ENCODE data around the gene DIO1. TPM values are rescaled to one million over a fixed set of nuclear protein-coding genes. Genes with fewer than 3 reads are reported as not detected.

Gene DIO1
- total RNA-seq, 1 experiment from 2014 or later = not detected

DNA sequence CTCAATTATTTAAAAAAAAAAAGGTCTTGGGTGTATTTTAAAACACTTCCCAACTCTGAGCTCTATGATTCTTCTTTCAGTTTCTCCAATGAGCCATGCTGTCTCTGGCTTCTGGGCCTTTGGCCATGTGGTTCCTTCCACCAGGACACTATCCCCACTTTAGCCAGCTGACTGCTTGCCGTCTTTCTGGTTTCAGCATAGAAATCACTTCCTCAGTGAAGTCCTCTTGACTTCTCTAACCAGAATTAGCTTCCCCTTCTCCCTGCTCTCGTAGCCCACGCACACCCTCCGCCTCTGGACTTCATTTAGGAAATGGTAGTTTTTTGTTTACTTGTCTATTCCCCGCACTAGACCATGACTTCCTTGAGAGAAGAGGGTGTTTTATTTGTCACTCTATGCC, 1.1 kb upstream of the DIO1 start:
- no peak overlapping the region for H3K27ac Mint-ChIP-seq
- no peaks in the 10 kb centered on the region for H3K36me3 Mint-ChIP-seq
- CTCF ChIA-PET = interaction anchor here (0.8 to 1.4 kb wide), 5 partner anchors 14 to 89 kb away, joined by 3 to 4 read pairs (median 4); partner anchors contain the start of genes IFT25 and LRRC42
- peaks cover 19% of the 10 kb centered on the region for H3K27me3 Mint-ChIP-seq (ENCODE audit: low read depth)
- TF ChIP-seq, protein P1, sequence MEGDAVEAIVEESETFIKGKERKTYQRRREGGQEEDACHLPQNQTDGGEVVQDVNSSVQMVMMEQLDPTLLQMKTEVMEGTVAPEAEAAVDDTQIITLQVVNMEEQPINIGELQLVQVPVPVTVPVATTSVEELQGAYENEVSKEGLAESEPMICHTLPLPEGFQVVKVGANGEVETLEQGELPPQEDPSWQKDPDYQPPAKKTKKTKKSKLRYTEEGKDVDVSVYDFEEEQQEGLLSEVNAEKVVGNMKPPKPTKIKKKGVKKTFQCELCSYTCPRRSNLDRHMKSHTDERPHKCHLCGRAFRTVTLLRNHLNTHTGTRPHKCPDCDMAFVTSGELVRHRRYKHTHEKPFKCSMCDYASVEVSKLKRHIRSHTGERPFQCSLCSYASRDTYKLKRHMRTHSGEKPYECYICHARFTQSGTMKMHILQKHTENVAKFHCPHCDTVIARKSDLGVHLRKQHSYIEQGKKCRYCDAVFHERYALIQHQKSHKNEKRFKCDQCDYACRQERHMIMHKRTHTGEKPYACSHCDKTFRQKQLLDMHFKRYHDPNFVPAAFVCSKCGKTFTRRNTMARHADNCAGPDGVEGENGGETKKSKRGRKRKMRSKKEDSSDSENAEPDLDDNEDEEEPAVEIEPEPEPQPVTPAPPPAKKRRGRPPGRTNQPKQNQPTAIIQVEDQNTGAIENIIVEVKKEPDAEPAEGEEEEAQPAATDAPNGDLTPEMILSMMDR (IDR thresholded peaks at IDR 0.05) = no peak
- TF ChIP-seq NR1H2 (CRISPR knock-in tag; IDR thresholded peaks at IDR 0.05) (no peak), GTF2I (CRISPR knock-in tag; conservative IDR thresholded peaks at IDR 0.05) (no peak)
- DNase-seq (ENCODE audit: low spot score) = no peak
- POLR2A ChIA-PET = no interaction called here
- H3K4me1 Mint-ChIP-seq = peaks cover 10% of the 10 kb centered on the region
- H3K9me3 Mint-ChIP-seq = no peaks in the 10 kb centered on the region
- no peak overlapping the region for H3K4me3 Mint-ChIP-seq
- no peak for ATAC-seq

DNA sequence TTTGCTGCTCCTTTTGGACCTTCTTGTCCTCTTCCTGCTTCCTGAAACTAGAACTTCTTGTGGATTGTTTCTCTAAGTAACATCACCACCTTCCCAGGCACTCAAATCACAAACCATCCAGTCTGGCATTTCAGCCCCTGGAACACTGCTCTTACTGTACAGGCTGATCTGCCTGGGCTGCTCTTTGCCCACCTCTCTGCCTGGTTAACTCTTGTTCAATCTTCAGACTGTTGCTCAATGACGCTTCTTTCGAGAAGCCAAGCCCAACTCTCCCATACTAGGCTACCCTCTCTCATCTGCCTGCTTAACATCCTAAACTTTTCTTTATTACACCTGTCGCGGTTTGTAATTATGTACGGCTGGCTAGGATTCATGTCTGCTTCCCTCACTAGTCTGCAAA, 657 bp downstream of the DIO1 start:
- Mint-ChIP-seq H3K9me3 (no peaks in the 10 kb centered on the region), H3K36me3 (no peaks in the 10 kb centered on the region), H3K4me3 (no peak overlapping the region), H3K27me3 (ENCODE audit: low read depth) (peaks cover 19% of the 10 kb centered on the region), H3K4me1 (peaks cover 10% of the 10 kb centered on the region), H3K27ac (no peak overlapping the region)
- ChIA-PET CTCF (interaction anchor here (0.8 kb wide), 1 partner anchor 34 kb away, joined by 3 read pairs; no protein-coding TSS in a partner anchor), POLR2A (no interaction called here)
- no peak for ATAC-seq
- no peak for TF ChIP-seq NR2C2 (CRISPR knock-in tag; IDR thresholded peaks at IDR 0.05)
- TF ChIP-seq IRF2 (CRISPR knock-in tag; IDR thresholded peaks at IDR 0.05; ENCODE audit: borderline replicate concordance, low read depth) = no peak
- TF ChIP-seq ZBTB21 (CRISPR knock-in tag; IDR thresholded peaks at IDR 0.05; ENCODE audit: borderline replicate concordance) = no peak
- TF ChIP-seq CREB1 (CRISPR knock-in tag; IDR thresholded peaks at IDR 0.05) = no peak
- no peak for TF ChIP-seq MYBL2 (CRISPR knock-in tag; IDR thresholded peaks at IDR 0.05)
- TF ChIP-seq, protein P2, sequence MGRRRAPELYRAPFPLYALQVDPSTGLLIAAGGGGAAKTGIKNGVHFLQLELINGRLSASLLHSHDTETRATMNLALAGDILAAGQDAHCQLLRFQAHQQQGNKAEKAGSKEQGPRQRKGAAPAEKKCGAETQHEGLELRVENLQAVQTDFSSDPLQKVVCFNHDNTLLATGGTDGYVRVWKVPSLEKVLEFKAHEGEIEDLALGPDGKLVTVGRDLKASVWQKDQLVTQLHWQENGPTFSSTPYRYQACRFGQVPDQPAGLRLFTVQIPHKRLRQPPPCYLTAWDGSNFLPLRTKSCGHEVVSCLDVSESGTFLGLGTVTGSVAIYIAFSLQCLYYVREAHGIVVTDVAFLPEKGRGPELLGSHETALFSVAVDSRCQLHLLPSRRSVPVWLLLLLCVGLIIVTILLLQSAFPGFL (CRISPR knock-in tag; IDR thresholded peaks at IDR 0.05; ENCODE audit: borderline replicate concordance) = no peak
- TF ChIP-seq, protein P3, sequence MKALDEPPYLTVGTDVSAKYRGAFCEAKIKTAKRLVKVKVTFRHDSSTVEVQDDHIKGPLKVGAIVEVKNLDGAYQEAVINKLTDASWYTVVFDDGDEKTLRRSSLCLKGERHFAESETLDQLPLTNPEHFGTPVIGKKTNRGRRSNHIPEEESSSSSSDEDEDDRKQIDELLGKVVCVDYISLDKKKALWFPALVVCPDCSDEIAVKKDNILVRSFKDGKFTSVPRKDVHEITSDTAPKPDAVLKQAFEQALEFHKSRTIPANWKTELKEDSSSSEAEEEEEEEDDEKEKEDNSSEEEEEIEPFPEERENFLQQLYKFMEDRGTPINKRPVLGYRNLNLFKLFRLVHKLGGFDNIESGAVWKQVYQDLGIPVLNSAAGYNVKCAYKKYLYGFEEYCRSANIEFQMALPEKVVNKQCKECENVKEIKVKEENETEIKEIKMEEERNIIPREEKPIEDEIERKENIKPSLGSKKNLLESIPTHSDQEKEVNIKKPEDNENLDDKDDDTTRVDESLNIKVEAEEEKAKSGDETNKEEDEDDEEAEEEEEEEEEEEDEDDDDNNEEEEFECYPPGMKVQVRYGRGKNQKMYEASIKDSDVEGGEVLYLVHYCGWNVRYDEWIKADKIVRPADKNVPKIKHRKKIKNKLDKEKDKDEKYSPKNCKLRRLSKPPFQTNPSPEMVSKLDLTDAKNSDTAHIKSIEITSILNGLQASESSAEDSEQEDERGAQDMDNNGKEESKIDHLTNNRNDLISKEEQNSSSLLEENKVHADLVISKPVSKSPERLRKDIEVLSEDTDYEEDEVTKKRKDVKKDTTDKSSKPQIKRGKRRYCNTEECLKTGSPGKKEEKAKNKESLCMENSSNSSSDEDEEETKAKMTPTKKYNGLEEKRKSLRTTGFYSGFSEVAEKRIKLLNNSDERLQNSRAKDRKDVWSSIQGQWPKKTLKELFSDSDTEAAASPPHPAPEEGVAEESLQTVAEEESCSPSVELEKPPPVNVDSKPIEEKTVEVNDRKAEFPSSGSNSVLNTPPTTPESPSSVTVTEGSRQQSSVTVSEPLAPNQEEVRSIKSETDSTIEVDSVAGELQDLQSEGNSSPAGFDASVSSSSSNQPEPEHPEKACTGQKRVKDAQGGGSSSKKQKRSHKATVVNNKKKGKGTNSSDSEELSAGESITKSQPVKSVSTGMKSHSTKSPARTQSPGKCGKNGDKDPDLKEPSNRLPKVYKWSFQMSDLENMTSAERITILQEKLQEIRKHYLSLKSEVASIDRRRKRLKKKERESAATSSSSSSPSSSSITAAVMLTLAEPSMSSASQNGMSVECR (CRISPR knock-in tag; IDR thresholded peaks at IDR 0.05; ENCODE audit: borderline replicate concordance) = no peak
- TF ChIP-seq, protein P1 (IDR thresholded peaks at IDR 0.05) = no peak
- no peak for TF ChIP-seq OVOL2 (CRISPR knock-in tag; IDR thresholded peaks at IDR 0.05; ENCODE audit: borderline replicate concordance)
- TF ChIP-seq ESRRA (CRISPR knock-in tag; IDR thresholded peaks at IDR 0.05; ENCODE audit: borderline replicate concordance) = no peak
- TF ChIP-seq, protein P4, sequence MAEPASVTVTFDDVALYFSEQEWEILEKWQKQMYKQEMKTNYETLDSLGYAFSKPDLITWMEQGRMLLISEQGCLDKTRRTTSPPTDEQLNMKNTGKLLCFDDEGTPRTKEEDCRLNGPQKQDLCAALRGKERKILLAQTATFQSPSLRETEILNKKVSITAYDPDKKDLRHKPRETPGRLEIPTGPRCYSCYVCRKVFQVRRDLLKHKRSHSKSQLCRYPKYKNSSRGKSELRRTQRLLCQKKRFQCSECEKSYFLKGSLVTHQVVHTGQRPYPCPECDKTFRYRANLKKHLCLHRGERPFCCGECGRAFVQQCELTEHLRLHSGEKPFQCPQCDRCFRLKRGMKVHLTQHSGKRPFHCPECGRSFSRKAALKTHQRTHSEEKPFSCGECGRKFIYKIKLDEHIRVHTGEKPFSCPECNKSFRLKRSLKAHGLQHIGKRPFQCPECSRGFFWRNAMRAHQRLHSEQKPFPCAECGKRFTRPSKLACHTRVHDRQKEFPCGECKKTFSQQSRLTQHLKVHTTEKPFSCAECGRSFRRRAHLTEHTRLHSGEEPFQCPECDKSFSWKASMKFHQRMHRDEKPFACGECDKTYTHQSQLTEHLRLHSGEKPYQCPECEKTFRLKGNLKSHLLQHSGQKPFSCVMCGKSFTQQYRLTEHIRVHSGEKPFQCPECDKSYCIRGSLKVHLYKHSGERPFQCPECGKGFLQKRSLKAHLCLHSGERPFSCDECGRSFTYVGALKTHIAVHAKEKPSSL (CRISPR knock-in tag; conservative IDR thresholded peaks at IDR 0.05) = no peak
- TF ChIP-seq HMGA2 (CRISPR knock-in tag; IDR thresholded peaks at IDR 0.05) = no peak
- no peak for TF ChIP-seq ZNF219 (CRISPR knock-in tag; IDR thresholded peaks at IDR 0.05; ENCODE audit: borderline replicate concordance)
- DNase-seq (ENCODE audit: low spot score) = no peak
